ENCODE data around the gene LIN7B. TPM values are rescaled to one million over a fixed set of nuclear protein-coding genes. Genes with fewer than 3 reads are reported as not detected.
A peak's percentile ranks its signal among the peaks of the same experiment; 100 is the strongest.

Gene LIN7B
- total RNA-seq, 1 donor from 2014 or later = 9.8 TPM

DNA sequence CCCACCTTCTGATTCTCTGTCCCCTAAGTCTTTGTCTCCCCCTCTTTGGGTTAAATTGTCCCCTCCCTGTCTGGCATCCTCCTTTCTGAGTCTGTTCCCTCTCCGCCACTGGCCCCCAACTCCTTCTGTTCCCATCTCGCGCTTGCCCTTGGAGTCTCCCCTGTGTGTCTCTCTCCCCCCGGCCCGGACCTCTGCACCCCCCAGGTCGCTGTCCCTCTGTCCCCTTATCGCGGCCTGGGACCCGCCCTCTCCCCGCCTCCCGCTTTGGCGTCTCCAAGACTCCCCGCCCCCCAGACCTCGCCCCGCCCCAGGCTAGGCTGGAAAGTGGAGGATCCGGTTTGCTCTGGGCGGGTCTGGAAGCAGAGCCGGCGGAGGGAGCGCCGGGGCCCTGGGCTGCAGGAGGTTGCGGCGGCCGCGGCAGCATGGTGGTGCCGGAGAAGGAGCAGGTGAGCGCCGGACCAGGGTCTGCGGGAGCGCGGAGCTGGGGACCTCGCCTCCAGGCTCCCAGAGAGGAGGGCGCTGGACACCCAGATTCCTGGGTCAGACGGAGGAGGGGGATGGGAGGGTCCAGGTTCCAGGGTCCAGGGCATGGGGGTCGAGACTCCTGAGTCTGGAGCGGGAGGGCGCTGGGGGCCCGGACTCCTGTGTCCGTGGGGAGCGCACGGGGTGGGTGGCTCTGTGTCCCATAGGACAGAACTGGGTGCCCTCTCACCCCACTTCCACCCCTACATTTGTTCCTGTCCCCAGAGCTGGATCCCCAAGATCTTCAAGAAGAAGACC lies 43.5 kb downstream of the LIN7B start, which contains the start of gene TRPM4:
Gene TRPM4, plus strand, starts transcription at position 348 of the 780 bp plus-strand sequence. Its CDS starts 75 bp downstream, at position 423.
- TF ChIP-seq, protein P1, sequence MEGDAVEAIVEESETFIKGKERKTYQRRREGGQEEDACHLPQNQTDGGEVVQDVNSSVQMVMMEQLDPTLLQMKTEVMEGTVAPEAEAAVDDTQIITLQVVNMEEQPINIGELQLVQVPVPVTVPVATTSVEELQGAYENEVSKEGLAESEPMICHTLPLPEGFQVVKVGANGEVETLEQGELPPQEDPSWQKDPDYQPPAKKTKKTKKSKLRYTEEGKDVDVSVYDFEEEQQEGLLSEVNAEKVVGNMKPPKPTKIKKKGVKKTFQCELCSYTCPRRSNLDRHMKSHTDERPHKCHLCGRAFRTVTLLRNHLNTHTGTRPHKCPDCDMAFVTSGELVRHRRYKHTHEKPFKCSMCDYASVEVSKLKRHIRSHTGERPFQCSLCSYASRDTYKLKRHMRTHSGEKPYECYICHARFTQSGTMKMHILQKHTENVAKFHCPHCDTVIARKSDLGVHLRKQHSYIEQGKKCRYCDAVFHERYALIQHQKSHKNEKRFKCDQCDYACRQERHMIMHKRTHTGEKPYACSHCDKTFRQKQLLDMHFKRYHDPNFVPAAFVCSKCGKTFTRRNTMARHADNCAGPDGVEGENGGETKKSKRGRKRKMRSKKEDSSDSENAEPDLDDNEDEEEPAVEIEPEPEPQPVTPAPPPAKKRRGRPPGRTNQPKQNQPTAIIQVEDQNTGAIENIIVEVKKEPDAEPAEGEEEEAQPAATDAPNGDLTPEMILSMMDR (IDR thresholded peaks at IDR 0.05; ENCODE audit: unreplicated experiment) = no peak
- Mint-ChIP-seq H3K9me3 (peaks cover 10% of the 10 kb centered on the region), H3K4me1 (peaks cover 26% of the 10 kb centered on the region), H3K4me3 (peak within 1 kb of the TSS; percentile 81), H3K27ac (peak within 1 kb of the TSS; percentile 85), H3K27me3 (ENCODE audit: low read depth) (no peaks in the 10 kb centered on the region), H3K36me3 (peaks cover 7% of the 10 kb centered on the region)
- peak; percentile 85 to 90 for DNase-seq (ENCODE audit: low spot score in 2 of 2, unreplicated experiment in 2 of 2)

DNA sequence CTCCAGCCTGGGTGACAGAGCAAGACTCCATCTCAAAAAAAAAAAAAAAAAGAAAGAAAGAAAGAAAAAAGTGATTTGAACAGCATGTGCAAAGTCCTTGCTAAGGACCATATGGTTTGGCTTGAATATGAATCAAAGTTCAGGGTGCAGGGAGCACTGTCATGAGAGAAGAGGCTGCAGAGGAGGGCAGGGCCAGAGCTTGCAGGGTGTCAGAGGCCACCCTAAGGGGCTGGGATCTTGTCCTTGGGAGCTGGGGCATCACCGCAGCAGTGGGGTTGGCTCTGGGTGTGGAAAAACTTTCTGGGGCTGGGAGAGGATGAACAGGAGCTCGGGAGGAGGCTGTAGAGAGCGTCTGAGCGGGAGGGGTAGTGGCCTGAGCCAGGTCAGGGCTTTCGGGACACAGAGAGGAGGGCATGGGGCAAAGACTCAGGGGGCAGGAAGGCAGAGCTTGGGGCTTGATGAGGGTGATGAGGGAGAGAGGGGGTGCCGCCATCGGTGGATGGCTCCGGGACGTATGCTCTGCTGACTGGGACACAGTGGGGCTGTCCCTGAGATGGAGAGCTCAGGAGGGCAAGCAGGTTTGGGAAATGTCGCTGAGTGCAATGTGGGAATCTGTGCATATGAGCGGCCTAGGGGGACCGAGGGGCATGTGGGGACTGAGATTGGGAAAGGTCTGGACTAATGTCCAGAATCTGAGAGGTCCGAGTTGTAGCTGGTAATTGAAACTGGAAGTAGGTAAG lies 46.5 kb downstream of the LIN7B start:
- H3K4me3 Mint-ChIP-seq = no peak overlapping the region
- no peaks in the 10 kb centered on the region for H3K9me3 Mint-ChIP-seq
- H3K27ac Mint-ChIP-seq = no peak overlapping the region
- no peak for DNase-seq (ENCODE audit: low spot score in 2 of 2, unreplicated experiment in 2 of 2)
- H3K36me3 Mint-ChIP-seq = peaks cover 7% of the 10 kb centered on the region
- H3K27me3 Mint-ChIP-seq (ENCODE audit: low read depth) = no peaks in the 10 kb centered on the region
- peaks cover 21% of the 10 kb centered on the region for H3K4me1 Mint-ChIP-seq
- TF ChIP-seq, protein P1 (IDR thresholded peaks at IDR 0.05; ENCODE audit: unreplicated experiment) = no peak

DNA sequence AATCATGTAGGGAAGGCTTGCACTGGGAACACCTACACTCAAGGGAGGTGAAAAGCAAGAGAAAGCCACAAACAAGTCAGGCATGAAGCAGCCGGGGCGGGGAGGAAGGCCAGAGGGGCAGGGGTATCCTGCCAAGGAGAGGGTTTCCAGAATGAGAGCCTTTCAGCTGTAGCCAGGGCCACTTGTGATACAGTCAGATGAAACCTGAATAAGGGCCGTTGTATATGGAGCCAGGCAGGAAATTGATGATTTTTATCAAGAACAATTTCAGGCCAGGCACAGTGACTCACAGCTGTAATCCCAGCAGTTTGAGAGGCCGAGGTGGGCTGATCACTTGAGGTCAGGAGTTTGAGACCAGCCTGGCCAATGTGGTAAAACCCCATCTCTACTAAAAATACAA lies 47.8 kb downstream of the LIN7B start:
- DNase-seq (ENCODE audit: low spot score in 2 of 2, unreplicated experiment in 2 of 2) = no peak
- H3K9me3 Mint-ChIP-seq = no peaks in the 10 kb centered on the region
- H3K36me3 Mint-ChIP-seq = peaks cover 7% of the 10 kb centered on the region
- no peaks in the 10 kb centered on the region for H3K27me3 Mint-ChIP-seq (ENCODE audit: low read depth)
- TF ChIP-seq, protein P1 (IDR thresholded peaks at IDR 0.05; ENCODE audit: unreplicated experiment) = no peak
- H3K4me3 Mint-ChIP-seq = no peak overlapping the region
- H3K4me1 Mint-ChIP-seq = peaks cover 14% of the 10 kb centered on the region
- peak overlapping the region; percentile 57 for H3K27ac Mint-ChIP-seq

DNA sequence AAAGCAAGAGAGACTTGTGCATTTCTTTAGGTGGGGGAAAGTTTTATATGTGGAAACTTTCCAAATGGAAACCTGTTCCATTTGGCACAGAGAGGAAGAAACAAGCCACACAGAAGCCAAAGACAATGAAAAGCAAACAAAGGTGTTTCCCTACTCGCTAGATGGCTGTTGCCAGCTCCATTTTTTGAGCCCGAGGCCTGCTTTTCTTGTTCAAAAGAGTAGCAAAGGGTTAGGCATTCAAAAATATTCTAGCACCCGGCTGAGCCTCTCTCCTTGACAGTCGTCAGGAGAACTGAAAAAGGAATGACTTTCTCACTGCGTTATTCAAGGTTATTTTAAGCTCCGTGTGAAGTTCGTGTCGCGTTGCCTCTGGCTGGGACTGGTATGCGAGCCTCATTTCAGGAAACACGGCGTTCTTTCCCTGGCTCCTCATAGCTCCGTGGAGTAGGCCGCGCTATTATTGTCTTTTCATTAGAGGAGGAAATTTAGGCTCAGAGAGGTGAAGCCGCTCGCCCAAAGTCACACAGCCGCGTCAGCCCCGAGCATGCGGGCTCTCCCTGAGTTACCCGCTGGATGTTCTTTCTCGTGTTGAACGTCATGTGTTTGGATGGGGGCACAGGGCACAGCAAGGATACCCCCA lies 51.1 kb downstream of the LIN7B start:
- no peak overlapping the region for H3K27ac Mint-ChIP-seq
- H3K4me3 Mint-ChIP-seq = no peak overlapping the region
- no peak for DNase-seq (ENCODE audit: low spot score in 2 of 2, unreplicated experiment in 2 of 2)

DNA sequence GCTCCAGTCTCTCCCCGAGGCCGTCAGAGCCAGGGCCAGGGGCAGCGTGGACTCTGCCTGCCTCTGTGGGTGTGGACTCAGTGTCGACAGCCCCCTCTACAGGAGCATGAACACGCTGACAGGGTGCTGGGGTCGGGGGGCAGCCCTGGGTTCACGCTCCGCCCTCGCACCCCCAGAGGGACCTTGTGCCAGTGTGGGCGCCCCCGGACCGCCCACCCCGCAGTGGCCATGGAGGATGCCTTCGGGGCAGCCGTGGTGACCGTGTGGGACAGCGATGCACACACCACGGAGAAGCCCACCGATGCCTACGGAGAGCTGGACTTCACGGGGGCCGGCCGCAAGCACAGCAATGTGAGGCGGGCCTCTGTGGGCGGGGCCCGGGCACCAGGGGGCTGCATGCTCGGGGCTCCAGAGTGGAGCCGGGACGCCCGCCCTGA lies 51.7 kb downstream of the LIN7B start:
- H3K36me3 Mint-ChIP-seq = peaks cover 11% of the 10 kb centered on the region
- no peaks in the 10 kb centered on the region for H3K9me3 Mint-ChIP-seq
- no peak for DNase-seq (ENCODE audit: low spot score in 2 of 2, unreplicated experiment in 2 of 2)
- no peak overlapping the region for H3K4me3 Mint-ChIP-seq
- H3K27me3 Mint-ChIP-seq (ENCODE audit: low read depth) = no peaks in the 10 kb centered on the region
- H3K4me1 Mint-ChIP-seq = no peaks in the 10 kb centered on the region
- H3K27ac Mint-ChIP-seq = no peak overlapping the region
- TF ChIP-seq, protein P1 (IDR thresholded peaks at IDR 0.05; ENCODE audit: unreplicated experiment) = no peak

More for the DNA sequence above, 51.1 kb downstream of the LIN7B start:
- Mint-ChIP-seq H3K4me1 (no peaks in the 10 kb centered on the region), H3K9me3 (no peaks in the 10 kb centered on the region), H3K27me3 (ENCODE audit: low read depth) (no peaks in the 10 kb centered on the region), H3K36me3 (peaks cover 13% of the 10 kb centered on the region)
- TF ChIP-seq, protein P1 (IDR thresholded peaks at IDR 0.05; ENCODE audit: unreplicated experiment) = no peak

All from mesothelial cell of epicardium (in vitro differentiated cells).